ENCODE data around the gene PARM1.

The PARM1 gene

DNA sequence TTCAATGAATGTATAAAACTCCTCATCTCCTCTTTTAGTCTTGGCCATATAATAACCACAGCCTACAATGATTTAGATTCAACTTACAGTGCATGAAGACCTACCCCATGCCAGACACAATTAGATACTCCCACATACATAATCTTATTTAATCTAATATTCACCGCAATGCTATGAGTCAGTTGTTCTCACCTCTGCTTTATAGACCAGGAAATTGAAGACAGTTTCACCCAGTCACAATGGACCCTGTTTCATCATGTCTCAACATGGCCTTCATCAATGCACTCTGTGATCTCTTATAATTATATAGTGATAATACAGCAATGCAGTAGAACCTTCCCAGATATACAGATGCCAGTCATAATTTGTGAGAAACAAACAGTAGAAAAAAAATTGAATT lies 148.6 kb downstream of the PARM1 start:
- no peak for DNase-seq (ENCODE audit: low read depth)

DNA sequence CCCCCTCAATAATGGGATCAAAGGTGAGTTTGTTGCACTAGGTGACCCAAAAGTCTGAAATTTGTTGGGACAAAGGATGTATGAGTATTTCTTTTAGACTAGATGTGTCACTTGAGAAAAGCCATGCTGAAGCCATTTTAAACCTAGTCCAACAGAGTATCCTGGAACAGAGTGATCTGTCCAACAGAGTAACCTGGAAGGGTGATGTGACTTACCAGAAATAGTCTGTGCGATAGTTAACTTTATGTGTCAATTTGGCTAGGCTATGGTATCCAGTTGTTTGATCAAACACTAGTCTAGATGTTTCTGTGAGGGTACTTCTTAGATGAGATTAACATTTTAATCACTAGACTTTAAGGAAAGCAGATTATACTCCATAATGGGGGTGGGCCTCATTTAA lies 154.5 kb downstream of the PARM1 start:
- DNase-seq (ENCODE audit: low read depth), result no peak

DNA sequence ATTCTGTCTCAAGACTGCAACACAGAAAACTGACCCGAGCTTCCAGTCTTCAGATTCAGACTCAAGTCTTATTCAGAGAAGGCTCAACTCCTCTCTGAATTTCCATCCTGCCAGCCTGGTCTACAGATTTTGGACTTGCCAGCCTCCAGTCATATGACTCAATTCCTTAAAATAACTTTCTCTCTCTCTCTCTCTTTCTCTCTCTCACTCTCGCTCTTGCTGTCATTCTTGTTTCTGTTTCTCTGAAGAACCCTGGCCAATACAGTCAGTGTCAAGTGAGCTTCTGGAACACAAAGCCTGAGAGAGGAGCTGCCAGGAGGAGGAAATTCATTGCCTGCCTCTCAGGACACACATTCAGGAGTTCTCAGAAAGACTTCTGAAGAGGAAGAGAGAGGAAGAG lies 154.9 kb downstream of the PARM1 start:
- no peak for DNase-seq (ENCODE audit: low read depth)

DNA sequence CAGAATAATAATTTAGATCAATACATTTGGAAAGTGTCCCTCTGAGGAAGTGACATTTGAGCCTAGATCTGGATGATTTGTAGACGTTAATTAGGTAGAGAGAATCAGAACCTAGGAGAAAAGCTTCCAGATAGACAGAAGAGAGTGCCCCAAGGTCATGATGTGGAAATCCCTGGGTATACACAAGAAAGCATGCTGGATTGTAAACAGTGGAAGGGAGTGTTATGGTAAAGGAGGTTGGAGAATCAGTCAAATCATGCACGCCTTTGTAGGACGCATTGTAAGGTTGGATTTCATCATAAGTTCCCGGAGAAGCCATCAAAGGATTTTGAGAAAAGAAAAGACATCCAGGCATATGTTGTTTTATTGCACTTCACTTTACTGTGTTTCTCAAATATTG lies 156.3 kb downstream of the PARM1 start:
- no peak for DNase-seq (ENCODE audit: low read depth)

DNA sequence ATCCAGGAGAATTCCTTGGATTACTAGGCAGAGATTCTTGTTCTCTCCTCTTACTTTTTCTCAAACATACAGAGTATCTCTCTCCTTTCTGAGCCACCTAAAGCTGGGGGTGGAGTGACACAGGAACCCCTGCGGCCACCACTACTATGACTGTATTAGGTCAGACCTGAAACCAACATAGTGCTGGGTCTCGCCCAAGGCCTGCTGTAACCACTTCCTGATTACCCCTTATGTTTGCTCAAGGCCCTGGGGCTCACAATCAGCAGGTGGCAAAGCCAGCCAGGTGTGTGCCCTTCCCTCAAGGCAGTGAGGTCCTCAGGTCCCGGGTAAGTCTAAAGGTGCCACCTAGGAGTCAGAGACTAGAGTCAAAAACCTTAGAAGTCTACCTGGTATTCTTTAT lies 166.4 kb downstream of the PARM1 start:
- no peak for DNase-seq (ENCODE audit: low read depth)
